Glutamatergic neuron (in vitro differentiated cells): Measurements from ENCODE around the gene SMOC2. TPM values are rescaled to one million over a fixed set of nuclear protein-coding genes. Genes with fewer than 3 reads are reported as not detected.

ENCODE experiments used
- DNase-seq: peaks from one replicate; pipeline ENCODE4 v3.0.0; 2022
- H3K27ac Mint-ChIP-seq: one replicate; pipeline ENCODE4 v1.8.0; 2020; ENCODE audit warnings: mild to moderate bottlenecking, mixed read lengths, inconsistent platforms; ENCODE audit not compliant: unreplicated experiment
- H3K27me3 Mint-ChIP-seq: one replicate; pipeline ENCODE4 v1.8.0; 2020; ENCODE audit warnings: mild to moderate bottlenecking, moderate library complexity, mixed read lengths, inconsistent platforms; ENCODE audit not compliant: unreplicated experiment
- H3K36me3 Mint-ChIP-seq: one replicate; pipeline ENCODE4 v1.8.0; 2020; ENCODE audit warnings: mild to moderate bottlenecking, mixed read lengths, inconsistent platforms; ENCODE audit not compliant: unreplicated experiment
- H3K4me1 Mint-ChIP-seq: one replicate; pipeline ENCODE4 v1.8.0; 2020; ENCODE audit warnings: mild to moderate bottlenecking, low read depth, mixed read lengths, inconsistent platforms; ENCODE audit not compliant: unreplicated experiment
- H3K4me3 Mint-ChIP-seq: one replicate; pipeline ENCODE4 v1.8.0; 2020; ENCODE audit warnings: mild to moderate bottlenecking, mixed read lengths, inconsistent platforms; ENCODE audit not compliant: unreplicated experiment
- H3K9me3 Mint-ChIP-seq: one replicate; pipeline ENCODE4 v1.8.0; 2020; ENCODE audit warnings: mild to moderate bottlenecking, moderate library complexity, mixed read lengths, inconsistent platforms; ENCODE audit not compliant: unreplicated experiment
- CTCF ChIP-seq: fragments of 200-600 bp; sonication (generic); IDR thresholded peaks from one replicate; pipeline ENCODE4 v1.5.0; 2021; ENCODE audit not compliant: partially characterized antibody, unreplicated experiment
- total RNA-seq: library from RNA; stranded (reverse); fragmentation: NEBNext Ultra II Directional; extraction: Animal tissue kit (Norgen Biotek cat#: 25700); gene quantifications from one replicate; pipeline ENCODE4 v1.2.1, GENCODE V29; 2021; ENCODE audit not compliant: unreplicated experiment

The SMOC2 gene
- total RNA-seq, 1 donor from 2014 or later = 0.44 TPM

GRCh38 chr6:168650671-168651111 lies 209.7 kb downstream of the SMOC2 start:
- H3K36me3 Mint-ChIP-seq = peaks cover 1% of the 10 kb centered on the region
- TF ChIP-seq CTCF = no peak
- peaks cover 3% of the 10 kb centered on the region for H3K9me3 Mint-ChIP-seq
- no peak for DNase-seq
- H3K27me3 Mint-ChIP-seq = no peaks in the 10 kb centered on the region
- no peak overlapping the region for H3K27ac Mint-ChIP-seq
- H3K4me3 Mint-ChIP-seq = no peak overlapping the region
- H3K4me1 Mint-ChIP-seq = peaks cover 29% of the 10 kb centered on the region

- H3K27ac Mint-ChIP-seq = no peak overlapping the region
- no peak for TF ChIP-seq CTCF
- H3K4me3 Mint-ChIP-seq = no peak overlapping the region
- no peaks in the 10 kb centered on the region for H3K4me1 Mint-ChIP-seq
- peaks cover 10% of the 10 kb centered on the region for H3K36me3 Mint-ChIP-seq
- H3K27me3 Mint-ChIP-seq = peaks cover 5% of the 10 kb centered on the region
- no peak for DNase-seq
- peaks cover 6% of the 10 kb centered on the region for H3K9me3 Mint-ChIP-seq
Measured at GRCh38 chr6:168655462-168656152, 214.6 kb downstream of the SMOC2 start.

- no peak for TF ChIP-seq CTCF
- peaks cover 5% of the 10 kb centered on the region for H3K27me3 Mint-ChIP-seq
- no peak for DNase-seq
- peaks cover 8% of the 10 kb centered on the region for H3K9me3 Mint-ChIP-seq
- peaks cover 9% of the 10 kb centered on the region for H3K4me1 Mint-ChIP-seq
- H3K4me3 Mint-ChIP-seq = no peak overlapping the region
- H3K36me3 Mint-ChIP-seq = peaks cover 10% of the 10 kb centered on the region
- no peak overlapping the region for H3K27ac Mint-ChIP-seq
Measured at GRCh38 chr6:168658059-168658458, 217.1 kb downstream of the SMOC2 start.

- peaks cover 10% of the 10 kb centered on the region for H3K36me3 Mint-ChIP-seq
- H3K9me3 Mint-ChIP-seq = peaks cover 8% of the 10 kb centered on the region
- H3K4me3 Mint-ChIP-seq = no peak overlapping the region
- H3K4me1 Mint-ChIP-seq = peaks cover 13% of the 10 kb centered on the region
- H3K27me3 Mint-ChIP-seq = peaks cover 5% of the 10 kb centered on the region
- H3K27ac Mint-ChIP-seq = no peak overlapping the region
- DNase-seq = no peak
- TF ChIP-seq CTCF = no peak
Measured at GRCh38 chr6:168660400-168660945, 219.5 kb downstream of the SMOC2 start.

GRCh38 chr6:168662301-168662936 lies 221.4 kb downstream of the SMOC2 start:
- no peak for DNase-seq
- TF ChIP-seq CTCF = no peak
- Mint-ChIP-seq H3K9me3 (peaks cover 5% of the 10 kb centered on the region), H3K36me3 (peaks cover 5% of the 10 kb centered on the region), H3K27me3 (peaks cover 5% of the 10 kb centered on the region), H3K4me3 (no peak overlapping the region), H3K4me1 (peaks cover 17% of the 10 kb centered on the region), H3K27ac (no peak overlapping the region)
